ENCODE results near the gene SMAD3.

- TF ChIP-seq ZNF580 (tag by site-specific recombination; IDR thresholded peaks at IDR 0.05) (no peak), ZNF513 (tag by site-specific recombination; IDR thresholded peaks at IDR 0.05) (no peak), TCF7L2 (IDR thresholded peaks at IDR 0.05; ENCODE audit: borderline replicate concordance, low read depth, low read length) (no peak), PRDM6 (tag by site-specific recombination; IDR thresholded peaks at IDR 0.05) (no peak), ZEB2 (tag by site-specific recombination; IDR thresholded peaks at IDR 0.05) (no peak), REPIN1 (tag by site-specific recombination; IDR thresholded peaks at IDR 0.05; ENCODE audit: low read depth) (no peak), KLF16 (tag by site-specific recombination; IDR thresholded peaks at IDR 0.05) (no peak), ZNF473 (tag by site-specific recombination; IDR thresholded peaks at IDR 0.05) (no peak), ZNF280C (tag by site-specific recombination; IDR thresholded peaks at IDR 0.05) (no peak), ZNF600 (tag by site-specific recombination; IDR thresholded peaks at IDR 0.05) (no peak)
- TF ChIP-seq, protein P1, sequence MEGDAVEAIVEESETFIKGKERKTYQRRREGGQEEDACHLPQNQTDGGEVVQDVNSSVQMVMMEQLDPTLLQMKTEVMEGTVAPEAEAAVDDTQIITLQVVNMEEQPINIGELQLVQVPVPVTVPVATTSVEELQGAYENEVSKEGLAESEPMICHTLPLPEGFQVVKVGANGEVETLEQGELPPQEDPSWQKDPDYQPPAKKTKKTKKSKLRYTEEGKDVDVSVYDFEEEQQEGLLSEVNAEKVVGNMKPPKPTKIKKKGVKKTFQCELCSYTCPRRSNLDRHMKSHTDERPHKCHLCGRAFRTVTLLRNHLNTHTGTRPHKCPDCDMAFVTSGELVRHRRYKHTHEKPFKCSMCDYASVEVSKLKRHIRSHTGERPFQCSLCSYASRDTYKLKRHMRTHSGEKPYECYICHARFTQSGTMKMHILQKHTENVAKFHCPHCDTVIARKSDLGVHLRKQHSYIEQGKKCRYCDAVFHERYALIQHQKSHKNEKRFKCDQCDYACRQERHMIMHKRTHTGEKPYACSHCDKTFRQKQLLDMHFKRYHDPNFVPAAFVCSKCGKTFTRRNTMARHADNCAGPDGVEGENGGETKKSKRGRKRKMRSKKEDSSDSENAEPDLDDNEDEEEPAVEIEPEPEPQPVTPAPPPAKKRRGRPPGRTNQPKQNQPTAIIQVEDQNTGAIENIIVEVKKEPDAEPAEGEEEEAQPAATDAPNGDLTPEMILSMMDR (tag by site-specific recombination; IDR thresholded peaks at IDR 0.05), result no peak
- TF ChIP-seq, protein P2, sequence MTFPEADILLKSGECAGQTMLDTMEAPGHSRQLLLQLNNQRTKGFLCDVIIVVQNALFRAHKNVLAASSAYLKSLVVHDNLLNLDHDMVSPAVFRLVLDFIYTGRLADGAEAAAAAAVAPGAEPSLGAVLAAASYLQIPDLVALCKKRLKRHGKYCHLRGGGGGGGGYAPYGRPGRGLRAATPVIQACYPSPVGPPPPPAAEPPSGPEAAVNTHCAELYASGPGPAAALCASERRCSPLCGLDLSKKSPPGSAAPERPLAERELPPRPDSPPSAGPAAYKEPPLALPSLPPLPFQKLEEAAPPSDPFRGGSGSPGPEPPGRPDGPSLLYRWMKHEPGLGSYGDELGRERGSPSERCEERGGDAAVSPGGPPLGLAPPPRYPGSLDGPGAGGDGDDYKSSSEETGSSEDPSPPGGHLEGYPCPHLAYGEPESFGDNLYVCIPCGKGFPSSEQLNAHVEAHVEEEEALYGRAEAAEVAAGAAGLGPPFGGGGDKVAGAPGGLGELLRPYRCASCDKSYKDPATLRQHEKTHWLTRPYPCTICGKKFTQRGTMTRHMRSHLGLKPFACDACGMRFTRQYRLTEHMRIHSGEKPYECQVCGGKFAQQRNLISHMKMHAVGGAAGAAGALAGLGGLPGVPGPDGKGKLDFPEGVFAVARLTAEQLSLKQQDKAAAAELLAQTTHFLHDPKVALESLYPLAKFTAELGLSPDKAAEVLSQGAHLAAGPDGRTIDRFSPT (tag by site-specific recombination; IDR thresholded peaks at IDR 0.05), result no peak
- TF ChIP-seq, protein P3, sequence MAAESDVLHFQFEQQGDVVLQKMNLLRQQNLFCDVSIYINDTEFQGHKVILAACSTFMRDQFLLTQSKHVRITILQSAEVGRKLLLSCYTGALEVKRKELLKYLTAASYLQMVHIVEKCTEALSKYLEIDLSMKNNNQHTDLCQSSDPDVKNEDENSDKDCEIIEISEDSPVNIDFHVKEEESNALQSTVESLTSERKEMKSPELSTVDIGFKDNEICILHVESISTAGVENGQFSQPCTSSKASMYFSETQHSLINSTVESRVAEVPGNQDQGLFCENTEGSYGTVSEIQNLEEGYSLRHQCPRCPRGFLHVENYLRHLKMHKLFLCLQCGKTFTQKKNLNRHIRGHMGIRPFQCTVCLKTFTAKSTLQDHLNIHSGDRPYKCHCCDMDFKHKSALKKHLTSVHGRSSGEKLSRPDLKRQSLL (tag by site-specific recombination; IDR thresholded peaks at IDR 0.05), result no peak
Observed at GRCh38 chr15:67190326-67190725, 124.9 kb downstream of the SMAD3 start.
